Ovary (tissue), 3 donors: ENCODE results near the gene ATRNL1.

ENCODE experiments used
- CTCF ChIP-seq, 3 donors: fragments of 450-650 bp in 2 of 3; fragments of 200-600 bp in 1 of 3; IDR thresholded peaks; one replicate each; pipeline versions ENCODE4 v1.5.1 to v1.8.0; 2016 to 2022; ENCODE audit warnings: antibody characterized with exemption in 3 of 3, mild to moderate bottlenecking in 1 of 3
- EP300 ChIP-seq: sonication (generic); formaldehyde crosslinking; IDR thresholded peaks from one replicate; pipeline ENCODE4 v1.6.1; 2017; ENCODE audit warnings: antibody characterized with exemption
- POLR2A ChIP-seq: fragments of 450-650 bp; IDR thresholded peaks from one replicate; pipeline ENCODE4 v1.6.1; 2017; ENCODE audit warnings: antibody characterized with exemption, mild to moderate bottlenecking, moderate library complexity
- donor health status: DM: no; HTN: no; CAD: no.

- TF ChIP-seq CTCF (IDR thresholded peaks at IDR 0.05): no peak
- no peak for TF ChIP-seq POLR2A
- TF ChIP-seq EP300: no peak
These were observed 228.2 kb downstream of the ATRNL1 start for GRCh38 chr10:115321360-115321759.
